ENCODE results near the gene ITM2C. TPM values are rescaled to one million over a fixed set of nuclear protein-coding genes. Genes with fewer than 3 reads are reported as not detected.

ITM2C gene
- total and polyA plus RNA-seq, 9 of the 15 experiments (the other 6 are each of a cell fraction or from before 2014, with no cell fraction given), result 0.49 to 58.8 (median 21.5) TPM

DNA sequence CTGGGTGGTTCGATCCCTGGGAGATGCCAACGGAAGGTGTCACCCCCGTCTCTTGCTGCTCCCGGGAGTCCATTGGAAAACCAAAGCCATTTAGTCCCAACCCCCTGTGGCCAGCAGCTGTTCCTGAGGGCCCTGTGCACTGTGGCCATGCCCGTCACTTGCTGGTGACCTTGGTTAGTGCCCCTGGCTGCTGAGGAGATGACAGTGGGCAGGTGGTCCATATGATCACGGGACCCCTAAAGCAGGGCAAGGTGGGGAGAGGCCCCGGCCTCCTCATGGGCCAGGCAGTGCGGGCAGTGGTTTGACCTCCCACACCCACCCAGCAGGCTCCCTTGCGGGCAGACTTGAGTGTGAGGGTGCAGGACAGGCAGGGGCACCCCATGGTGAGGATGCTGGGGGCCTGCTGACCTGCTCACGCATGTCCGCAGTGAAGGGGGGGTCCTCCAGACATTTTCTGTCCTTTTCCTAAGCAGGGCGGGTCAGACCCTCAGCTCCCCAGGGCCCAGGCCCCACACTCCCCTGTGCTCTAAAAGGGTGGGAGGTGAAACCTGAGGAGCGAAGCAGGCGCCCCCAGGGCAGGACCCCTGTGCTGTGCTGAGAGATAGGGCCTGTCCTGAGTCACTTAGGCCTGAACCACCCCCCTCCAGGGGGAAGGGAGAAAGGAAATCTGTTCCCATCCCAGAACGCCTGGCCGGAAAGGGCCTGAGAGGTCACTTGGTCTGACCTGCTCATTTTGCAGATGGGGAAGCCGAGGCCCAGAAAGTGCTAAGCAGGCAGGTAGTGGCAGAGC lies 6.8 kb downstream of the ITM2C start:
- DNase-seq (ENCODE audit: extremely low read depth in 1 of 4, low spot score in 3 of 4), result no peak
- H3K27ac ChIP-seq (ENCODE audit: extremely low read depth, low read depth, low read length), result no peak overlapping the region
- H3K4me1 ChIP-seq (replicated peaks in 1 of 2; ENCODE audit: control insufficient read depth in 2 of 2, insufficient read depth in 2 of 2, low read length in 2 of 2), result peaks cover 0 to 25% of the 10 kb centered on the region in 2 experiments; a peak in 3 of 5 replicates
- no peaks in the 10 kb centered on the region for H3K36me3 ChIP-seq (ENCODE audit: control insufficient read depth, insufficient read depth, low read length)
- no peaks in the 10 kb centered on the region for H3K9me1 ChIP-seq (ENCODE audit: control insufficient read depth, insufficient read depth, low read length)
- no peak overlapping the region for H2AFZ ChIP-seq (ENCODE audit: low read depth, low read length)
- no TSS peak for BruUV-seq (replicated peaks)
- ChIA-PET CTCF (ENCODE audit: low intra/inter-chr PET ratio) (no interaction called here), POLR2A (interaction anchor here (1.1 to 1.5 kb wide), 2 partner anchors 8 to 31 kb away, joined by 4 to 5 read pairs; no protein-coding TSS in a partner anchor)
- in situ Hi-C loops (cut with MboI) (no loop called here), intact Hi-C loops (cut with micrococcal nuclease) (no loop called here)
- H4K20me1 ChIP-seq (replicated peaks; ENCODE audit: control insufficient read depth, insufficient read depth, low read length), result peaks cover 9% of the 10 kb centered on the region
- no peaks in the 10 kb centered on the region for H3K27me3 ChIP-seq (ENCODE audit: control insufficient read depth in 2 of 2, insufficient read depth in 2 of 2, low read length in 2 of 2)
- H3K4me3 ChIP-seq, result no peak overlapping the region
- FAIRE-seq, result no peak
- WGBS (ENCODE audit: insufficient coverage, low coverage, missing lambda C conversion rate), result 85% methylated on average over 15 of the region's 17 CpGs
- no peak overlapping the region for H3K4me2 ChIP-seq (ENCODE audit: insufficient read depth, low read length)
- H3K79me2 ChIP-seq (ENCODE audit: control insufficient read depth, insufficient read depth, low read length), result no peaks in the 10 kb centered on the region
- ATAC-seq, result no peak
- H3K9ac ChIP-seq (ENCODE audit: insufficient read depth in 1 of 2, low read depth in 2 of 2, low read length in 2 of 2), result no peak overlapping the region
- no peaks in the 10 kb centered on the region for H3K9me3 ChIP-seq (replicated peaks; ENCODE audit: control insufficient read depth, insufficient read depth, low read depth, low read length)
- TF ChIP-seq, protein P1, sequence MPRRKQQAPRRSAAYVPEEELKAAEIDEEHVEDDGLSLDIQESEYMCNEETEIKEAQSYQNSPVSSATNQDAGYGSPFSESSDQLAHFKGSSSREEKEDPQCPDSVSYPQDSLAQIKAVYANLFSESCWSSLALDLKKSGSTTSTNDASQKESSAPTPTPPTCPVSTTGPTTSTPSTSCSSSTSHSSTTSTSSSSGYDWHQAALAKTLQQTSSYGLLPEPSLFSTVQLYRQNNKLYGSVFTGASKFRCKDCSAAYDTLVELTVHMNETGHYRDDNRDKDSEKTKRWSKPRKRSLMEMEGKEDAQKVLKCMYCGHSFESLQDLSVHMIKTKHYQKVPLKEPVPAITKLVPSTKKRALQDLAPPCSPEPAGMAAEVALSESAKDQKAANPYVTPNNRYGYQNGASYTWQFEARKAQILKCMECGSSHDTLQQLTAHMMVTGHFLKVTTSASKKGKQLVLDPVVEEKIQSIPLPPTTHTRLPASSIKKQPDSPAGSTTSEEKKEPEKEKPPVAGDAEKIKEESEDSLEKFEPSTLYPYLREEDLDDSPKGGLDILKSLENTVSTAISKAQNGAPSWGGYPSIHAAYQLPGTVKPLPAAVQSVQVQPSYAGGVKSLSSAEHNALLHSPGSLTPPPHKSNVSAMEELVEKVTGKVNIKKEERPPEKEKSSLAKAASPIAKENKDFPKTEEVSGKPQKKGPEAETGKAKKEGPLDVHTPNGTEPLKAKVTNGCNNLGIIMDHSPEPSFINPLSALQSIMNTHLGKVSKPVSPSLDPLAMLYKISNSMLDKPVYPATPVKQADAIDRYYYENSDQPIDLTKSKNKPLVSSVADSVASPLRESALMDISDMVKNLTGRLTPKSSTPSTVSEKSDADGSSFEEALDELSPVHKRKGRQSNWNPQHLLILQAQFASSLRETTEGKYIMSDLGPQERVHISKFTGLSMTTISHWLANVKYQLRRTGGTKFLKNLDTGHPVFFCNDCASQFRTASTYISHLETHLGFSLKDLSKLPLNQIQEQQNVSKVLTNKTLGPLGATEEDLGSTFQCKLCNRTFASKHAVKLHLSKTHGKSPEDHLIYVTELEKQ (CRISPR knock-in tag; IDR thresholded peaks at IDR 0.05), result no peak
- TF ChIP-seq RBFOX2 (IDR thresholded peaks at IDR 0.05; ENCODE audit: low read depth, low read length) (0 out of 2 replicates have a peak, but pooled peaks have one; percentile 25), ZNF140 (CRISPR knock-in tag; IDR thresholded peaks at IDR 0.05) (no peak), MXI1 (IDR thresholded peaks at IDR 0.05; ENCODE audit: low read depth, low read length) (no peak), ZNF24 (IDR thresholded peaks at IDR 0.05) (no peak), NFE2L1 (tag; IDR thresholded peaks at IDR 0.05; ENCODE audit: borderline replicate concordance, low read depth) (no peak), TEAD1 (CRISPR knock-in tag; IDR thresholded peaks at IDR 0.05) (no peak), POLR3G (IDR thresholded peaks at IDR 0.05; ENCODE audit: extremely low read depth, insufficient read length, insufficient replicate concordance) (no peak), RAD21 (CRISPR knock-in tag; conservative IDR thresholded peaks at IDR 0.05 in 1 of 2, IDR thresholded peaks at IDR 0.05 in 1 of 2) (no peak), ZNF668 (CRISPR knock-in tag; IDR thresholded peaks at IDR 0.05) (no peak)
- TF ChIP-seq, protein P2, sequence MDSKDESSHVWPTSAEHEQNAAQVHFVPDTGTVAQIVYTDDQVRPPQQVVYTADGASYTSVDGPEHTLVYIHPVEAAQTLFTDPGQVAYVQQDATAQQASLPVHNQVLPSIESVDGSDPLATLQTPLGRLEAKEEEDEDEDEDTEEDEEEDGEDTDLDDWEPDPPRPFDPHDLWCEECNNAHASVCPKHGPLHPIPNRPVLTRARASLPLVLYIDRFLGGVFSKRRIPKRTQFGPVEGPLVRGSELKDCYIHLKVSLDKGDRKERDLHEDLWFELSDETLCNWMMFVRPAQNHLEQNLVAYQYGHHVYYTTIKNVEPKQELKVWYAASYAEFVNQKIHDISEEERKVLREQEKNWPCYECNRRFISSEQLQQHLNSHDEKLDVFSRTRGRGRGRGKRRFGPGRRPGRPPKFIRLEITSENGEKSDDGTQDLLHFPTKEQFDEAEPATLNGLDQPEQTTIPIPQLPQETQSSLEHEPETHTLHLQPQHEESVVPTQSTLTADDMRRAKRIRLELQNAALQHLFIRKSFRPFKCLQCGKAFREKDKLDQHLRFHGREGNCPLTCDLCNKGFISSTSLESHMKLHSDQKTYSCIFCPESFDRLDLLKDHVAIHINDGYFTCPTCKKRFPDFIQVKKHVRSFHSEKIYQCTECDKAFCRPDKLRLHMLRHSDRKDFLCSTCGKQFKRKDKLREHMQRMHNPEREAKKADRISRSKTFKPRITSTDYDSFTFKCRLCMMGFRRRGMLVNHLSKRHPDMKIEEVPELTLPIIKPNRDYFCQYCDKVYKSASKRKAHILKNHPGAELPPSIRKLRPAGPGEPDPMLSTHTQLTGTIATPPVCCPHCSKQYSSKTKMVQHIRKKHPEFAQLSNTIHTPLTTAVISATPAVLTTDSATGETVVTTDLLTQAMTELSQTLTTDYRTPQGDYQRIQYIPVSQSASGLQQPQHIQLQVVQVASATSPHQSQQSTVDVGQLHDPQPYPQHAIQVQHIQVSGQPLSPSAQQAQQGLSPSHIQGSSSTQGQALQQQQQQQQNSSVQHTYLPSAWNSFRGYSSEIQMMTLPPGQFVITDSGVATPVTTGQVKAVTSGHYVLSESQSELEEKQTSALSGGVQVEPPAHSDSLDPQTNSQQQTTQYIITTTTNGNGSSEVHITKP (IDR thresholded peaks at IDR 0.05; ENCODE audit: partially characterized antibody), result peak; percentile 68
- TF ChIP-seq, protein P3, sequence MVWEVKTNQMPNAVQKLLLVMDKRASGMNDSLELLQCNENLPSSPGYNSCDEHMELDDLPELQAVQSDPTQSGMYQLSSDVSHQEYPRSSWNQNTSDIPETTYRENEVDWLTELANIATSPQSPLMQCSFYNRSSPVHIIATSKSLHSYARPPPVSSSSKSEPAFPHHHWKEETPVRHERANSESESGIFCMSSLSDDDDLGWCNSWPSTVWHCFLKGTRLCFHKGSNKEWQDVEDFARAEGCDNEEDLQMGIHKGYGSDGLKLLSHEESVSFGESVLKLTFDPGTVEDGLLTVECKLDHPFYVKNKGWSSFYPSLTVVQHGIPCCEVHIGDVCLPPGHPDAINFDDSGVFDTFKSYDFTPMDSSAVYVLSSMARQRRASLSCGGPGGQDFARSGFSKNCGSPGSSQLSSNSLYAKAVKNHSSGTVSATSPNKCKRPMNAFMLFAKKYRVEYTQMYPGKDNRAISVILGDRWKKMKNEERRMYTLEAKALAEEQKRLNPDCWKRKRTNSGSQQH (CRISPR knock-in tag; IDR thresholded peaks at IDR 0.05), result no peak
